ENCODE data around the gene HDAC7.
"Not testable (repeated sequence)": the region's sequence is repeated elsewhere in the genome, so short reads cannot be mapped to it uniquely, and the experiment has no call there.

HDAC7 gene

GRCh38 chr12:47812797-47813510 lies 6.7 kb downstream of the HDAC7 start:
- peak; percentile 83 to 85 for DNase-seq (ENCODE audit: low read depth in 1 of 2, low spot score in 1 of 2)
- no peak for TF ChIP-seq JUND (IDR thresholded peaks at IDR 0.05; ENCODE audit: low read depth)
- in situ Hi-C loops (cut with HindIII; ENCODE audit: low pct_unique_long_range_greater_than_20kb, low sequenced_read_pairs), result no loop called here

- no peak for TF ChIP-seq JUND (IDR thresholded peaks at IDR 0.05; ENCODE audit: low read depth)
- no peak for DNase-seq (ENCODE audit: low read depth in 1 of 2, low spot score in 1 of 2)
- in situ Hi-C loops (cut with HindIII; ENCODE audit: low pct_unique_long_range_greater_than_20kb, low sequenced_read_pairs), result no loop called here
Observed at GRCh38 chr12:47811581-47812484, 7.9 kb downstream of the HDAC7 start.

GRCh38 chr12:47811072-47811396 lies 8.7 kb downstream of the HDAC7 start:
- in situ Hi-C loops (cut with HindIII; ENCODE audit: low pct_unique_long_range_greater_than_20kb, low sequenced_read_pairs), result no loop called here
- TF ChIP-seq JUND (IDR thresholded peaks at IDR 0.05; ENCODE audit: low read depth), result no peak
- no peak for DNase-seq (ENCODE audit: low read depth in 1 of 2, low spot score in 1 of 2)

GRCh38 chr12:47809518-47809917 lies 10.2 kb downstream of the HDAC7 start:
- DNase-seq (ENCODE audit: low read depth in 1 of 2, low spot score in 1 of 2); in situ Hi-C loops (cut with HindIII; ENCODE audit: low pct_unique_long_range_greater_than_20kb, low sequenced_read_pairs): not testable (repeated sequence)

- in situ Hi-C loops (cut with HindIII; ENCODE audit: low pct_unique_long_range_greater_than_20kb, low sequenced_read_pairs), result no loop called here
- no peak for DNase-seq (ENCODE audit: low read depth in 1 of 2, low spot score in 1 of 2)
- TF ChIP-seq JUND (IDR thresholded peaks at IDR 0.05; ENCODE audit: low read depth), result no peak
Observed at GRCh38 chr12:47808574-47809365, 10.9 kb downstream of the HDAC7 start.

GRCh38 chr12:47808050-47808449 lies 11.7 kb downstream of the HDAC7 start:
- DNase-seq (ENCODE audit: low read depth in 1 of 2, low spot score in 1 of 2), result no peak
- in situ Hi-C loops (cut with HindIII; ENCODE audit: low pct_unique_long_range_greater_than_20kb, low sequenced_read_pairs), result no loop called here
- no peak for TF ChIP-seq JUND (IDR thresholded peaks at IDR 0.05; ENCODE audit: low read depth)

GRCh38 chr12:47807338-47807737 lies 12.4 kb downstream of the HDAC7 start:
- in situ Hi-C loops (cut with HindIII; ENCODE audit: low pct_unique_long_range_greater_than_20kb, low sequenced_read_pairs), result no loop called here
- DNase-seq (ENCODE audit: low read depth in 1 of 2, low spot score in 1 of 2), result no peak
- no peak for TF ChIP-seq JUND (IDR thresholded peaks at IDR 0.05; ENCODE audit: low read depth)

GRCh38 chr12:47805417-47805816 lies 14.3 kb downstream of the HDAC7 start:
- TF ChIP-seq JUND (IDR thresholded peaks at IDR 0.05; ENCODE audit: low read depth), result no peak
- no peak for DNase-seq (ENCODE audit: low read depth in 1 of 2, low spot score in 1 of 2)
- in situ Hi-C loops (cut with HindIII; ENCODE audit: low pct_unique_long_range_greater_than_20kb, low sequenced_read_pairs), result no loop called here

GRCh38 chr12:47804171-47804570 lies 15.5 kb downstream of the HDAC7 start:
- DNase-seq (ENCODE audit: low read depth in 1 of 2, low spot score in 1 of 2), result no peak
- no peak for TF ChIP-seq JUND (IDR thresholded peaks at IDR 0.05; ENCODE audit: low read depth)
- in situ Hi-C loops (cut with HindIII; ENCODE audit: low pct_unique_long_range_greater_than_20kb, low sequenced_read_pairs), result no loop called here

GRCh38 chr12:47803191-47803875 lies 16.4 kb downstream of the HDAC7 start:
- in situ Hi-C loops (cut with HindIII; ENCODE audit: low pct_unique_long_range_greater_than_20kb, low sequenced_read_pairs), result no loop called here
- DNase-seq (ENCODE audit: low read depth in 1 of 2, low spot score in 1 of 2), result no peak
- no peak for TF ChIP-seq JUND (IDR thresholded peaks at IDR 0.05; ENCODE audit: low read depth)

- peak in 1 of 2 experiments; percentile 65 for DNase-seq (ENCODE audit: low read depth in 1 of 2, low spot score in 1 of 2)
- in situ Hi-C loops (cut with HindIII; ENCODE audit: low pct_unique_long_range_greater_than_20kb, low sequenced_read_pairs), result no loop called here
Observed at GRCh38 chr12:47802312-47802711, 17.4 kb downstream of the HDAC7 start.

GRCh38 chr12:47801904-47802246 lies 17.8 kb downstream of the HDAC7 start:
- in situ Hi-C loops (cut with HindIII; ENCODE audit: low pct_unique_long_range_greater_than_20kb, low sequenced_read_pairs), result no loop called here
- DNase-seq (ENCODE audit: low read depth in 1 of 2, low spot score in 1 of 2), result no peak
- TF ChIP-seq JUND (IDR thresholded peaks at IDR 0.05; ENCODE audit: low read depth), result no peak

More at GRCh38 chr12:47802312-47802711, 17.4 kb downstream of the HDAC7 start:
- TF ChIP-seq JUND (IDR thresholded peaks at IDR 0.05; ENCODE audit: low read depth), result no peak

Data from T47D (cell line).